GM12892 (cell line): ENCODE results near the gene AFTPH.

Experiments
- POLR2A ChIP-seq: IDR thresholded peaks from 2 replicates; pipeline ENCODE4 v1.6.1; 2011; ENCODE audit warnings: low read depth, low read length, control low read depth
- POLR2AphosphoS5 ChIP-seq: IDR thresholded peaks from 2 replicates; pipeline ENCODE4 v1.6.1; 2011; ENCODE audit warnings: low read depth, low read length, control low read depth
- TAF1 ChIP-seq: IDR thresholded peaks from 2 replicates; pipeline ENCODE4 v1.6.1; 2011; ENCODE audit warnings: low read depth, mild to moderate bottlenecking, control low read depth, low read length, borderline replicate concordance

GRCh38 chr2:64637931-64638330 lies 113.8 kb downstream of the AFTPH start:
- TF ChIP-seq POLR2A = no peak
- TF ChIP-seq POLR2AphosphoS5 = no peak
- TF ChIP-seq TAF1 = no peak
